Caco-2 (cell line): Measurements from ENCODE around the gene PCSK5. TPM values are rescaled to one million over a fixed set of nuclear protein-coding genes. Genes with fewer than 3 reads are reported as not detected.

Experiments used
- BruUV-seq: library from RNA; stranded (reverse); fragments of 400-500 nt; replicated peaks from 2 replicates; lab custom pipeline; 2021; lab: Mats Ljungman, UMichigan
- CTCF ChIA-PET: fragments of 300-600 bp; sonication (Branson Sonifier 250); formaldehyde crosslinking; loops from one replicate; lab custom pipeline; 2022; ENCODE audit warnings: antibody characterized with exemption; lab: Charles Lee
- POLR2A ChIA-PET: fragments of 300-600 bp; sonication (Branson Sonifier 250); formaldehyde crosslinking; loops from one replicate; lab custom pipeline; 2022; ENCODE audit warnings: antibody characterized with exemption; lab: Charles Lee
- DNase-seq, 2 experiments: peaks; one replicate each; pipeline versions ENCODE4 v3.0.0 to v3.0.0-alpha.2; 2020 to 2022
- H3K27me3 ChIP-seq: replicated peaks from 2 replicates; pipeline ENCODE4 v1.6.0; 2011; ENCODE audit warnings: low read length; ENCODE audit not compliant: control insufficient read depth, insufficient read depth
- H3K36me3 ChIP-seq: 2 replicates; pipeline ENCODE4 v1.5.1; 2011; ENCODE audit warnings: low read length; ENCODE audit not compliant: control insufficient read depth, insufficient read depth
- H3K4me1 ChIP-seq: fragments of 250-450 bp; sonication (Bioruptor Pico); 2 replicates; pipeline ENCODE4 v1.5.1; 2020; ENCODE audit warnings: mild to moderate bottlenecking
- H3K4me3 ChIP-seq: 2 replicates; pipeline ENCODE4 v1.5.1; 2011; ENCODE audit warnings: low read depth, mild to moderate bottlenecking, control low read depth, low read length
- H3K9me3 ChIP-seq: fragments of 250-450 bp; sonication (Bioruptor Pico); 2 replicates; pipeline ENCODE4 v1.5.1; 2020; ENCODE audit warnings: mild to moderate bottlenecking, moderate library complexity
- H3K27ac Mint-ChIP-seq: one replicate; pipeline ENCODE4 v1.8.0; 2022; ENCODE audit warnings: mixed read lengths; ENCODE audit not compliant: unreplicated experiment
- H3K27me3 Mint-ChIP-seq: one replicate; pipeline ENCODE4 v1.8.0; 2022; ENCODE audit warnings: mixed read lengths; ENCODE audit not compliant: insufficient read depth, unreplicated experiment
- H3K36me3 Mint-ChIP-seq: one replicate; pipeline ENCODE4 v1.8.0; 2022; ENCODE audit warnings: mild to moderate bottlenecking, mixed read lengths; ENCODE audit not compliant: insufficient read depth, unreplicated experiment
- H3K4me1 Mint-ChIP-seq: one replicate; pipeline ENCODE4 v1.8.0; 2022; ENCODE audit warnings: low read depth, mixed read lengths; ENCODE audit not compliant: unreplicated experiment
- H3K4me3 Mint-ChIP-seq: one replicate; pipeline ENCODE4 v1.8.0; 2022; ENCODE audit warnings: mild to moderate bottlenecking, moderate library complexity, mixed read lengths; ENCODE audit not compliant: unreplicated experiment
- H3K9me3 Mint-ChIP-seq: one replicate; pipeline ENCODE4 v1.8.0; 2022; ENCODE audit warnings: mixed read lengths; ENCODE audit not compliant: unreplicated experiment
- intact Hi-C: fragments of 100-400 bp; cut with micrococcal nuclease; formaldehyde crosslinking; loops from one replicate; pipeline ENCODE4 v1.10.0; 2022; ENCODE audit not compliant: unreplicated experiment
- total RNA-seq: library from RNA; stranded (reverse); gene quantifications from 2 replicates; pipeline ENCODE4 v1.2.3, GENCODE V29; 2022
- TF ChIP-seq, protein P1 (sequence below), 2 experiments: fragments of 200-600 bp in 1 of 2; IDR thresholded peaks; 1 replicate in 1 of 2; 2 replicates in 1 of 2; pipeline versions ENCODE4 v1.5.1 to v1.8.0; 2011 to 2022; ENCODE audit warnings: antibody characterized with exemption in 1 of 2, control low read depth in 1 of 2, inconsistent platforms in 1 of 2, low read depth in 1 of 2, low read length in 1 of 2, mild to moderate bottlenecking in 1 of 2, moderate library complexity in 1 of 2; ENCODE audit not compliant: insufficient read depth in 1 of 2, severe bottlenecking in 1 of 2, unreplicated experiment in 1 of 2

Gene PCSK5
- total RNA-seq, 1 experiment from 2014 or later = 10.9 TPM

DNA sequence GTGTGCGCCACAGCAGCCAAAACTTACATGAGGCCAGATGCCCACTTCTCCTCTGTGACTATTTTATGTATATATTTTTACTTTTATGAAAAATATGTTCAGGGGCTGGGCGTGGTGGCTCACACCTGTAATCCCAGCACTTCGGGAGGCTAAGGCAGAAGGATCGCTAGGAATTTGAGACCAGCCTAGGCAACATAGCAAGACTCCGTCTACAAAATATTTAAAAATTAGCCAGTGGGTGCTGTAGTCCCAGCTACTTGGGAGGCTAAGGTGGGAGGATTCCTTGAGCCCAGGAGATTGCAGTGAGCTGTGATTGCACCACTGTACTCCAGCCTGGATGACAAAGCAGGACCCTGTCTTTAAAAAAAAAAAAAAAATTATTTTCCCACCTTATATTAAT lies 420.5 kb downstream of the PCSK5 start:
- Histone ChIP-seq H3K9me3 (no peaks in the 10 kb centered on the region), H3K27me3 (no peaks in the 10 kb centered on the region), H3K4me1 (no peaks in the 10 kb centered on the region), H3K36me3 (no peaks in the 10 kb centered on the region), H3K4me3 (no peak overlapping the region)
- peak overlapping the region; percentile 70 for H3K27ac Mint-ChIP-seq
- no peak overlapping the region for H3K4me3 Mint-ChIP-seq
- DNase-seq = no peak
- H3K9me3 Mint-ChIP-seq = no peaks in the 10 kb centered on the region
- CTCF ChIA-PET = no interaction called here
- TF ChIP-seq, protein P1, sequence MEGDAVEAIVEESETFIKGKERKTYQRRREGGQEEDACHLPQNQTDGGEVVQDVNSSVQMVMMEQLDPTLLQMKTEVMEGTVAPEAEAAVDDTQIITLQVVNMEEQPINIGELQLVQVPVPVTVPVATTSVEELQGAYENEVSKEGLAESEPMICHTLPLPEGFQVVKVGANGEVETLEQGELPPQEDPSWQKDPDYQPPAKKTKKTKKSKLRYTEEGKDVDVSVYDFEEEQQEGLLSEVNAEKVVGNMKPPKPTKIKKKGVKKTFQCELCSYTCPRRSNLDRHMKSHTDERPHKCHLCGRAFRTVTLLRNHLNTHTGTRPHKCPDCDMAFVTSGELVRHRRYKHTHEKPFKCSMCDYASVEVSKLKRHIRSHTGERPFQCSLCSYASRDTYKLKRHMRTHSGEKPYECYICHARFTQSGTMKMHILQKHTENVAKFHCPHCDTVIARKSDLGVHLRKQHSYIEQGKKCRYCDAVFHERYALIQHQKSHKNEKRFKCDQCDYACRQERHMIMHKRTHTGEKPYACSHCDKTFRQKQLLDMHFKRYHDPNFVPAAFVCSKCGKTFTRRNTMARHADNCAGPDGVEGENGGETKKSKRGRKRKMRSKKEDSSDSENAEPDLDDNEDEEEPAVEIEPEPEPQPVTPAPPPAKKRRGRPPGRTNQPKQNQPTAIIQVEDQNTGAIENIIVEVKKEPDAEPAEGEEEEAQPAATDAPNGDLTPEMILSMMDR (IDR thresholded peaks at IDR 0.05; ENCODE audit: insufficient read depth in 1 of 2, low read depth in 1 of 2, low read length in 1 of 2, severe bottlenecking in 1 of 2, unreplicated experiment in 1 of 2) = no peak
- H3K4me1 Mint-ChIP-seq = no peaks in the 10 kb centered on the region
- H3K27me3 Mint-ChIP-seq = no peaks in the 10 kb centered on the region
- BruUV-seq = no TSS peak
- intact Hi-C loops = loop anchor here (10.0 kb wide), 1 partner anchor 64 kb away; no protein-coding TSS in a partner anchor
- no peaks in the 10 kb centered on the region for H3K36me3 Mint-ChIP-seq
- POLR2A ChIA-PET = no interaction called here

DNA sequence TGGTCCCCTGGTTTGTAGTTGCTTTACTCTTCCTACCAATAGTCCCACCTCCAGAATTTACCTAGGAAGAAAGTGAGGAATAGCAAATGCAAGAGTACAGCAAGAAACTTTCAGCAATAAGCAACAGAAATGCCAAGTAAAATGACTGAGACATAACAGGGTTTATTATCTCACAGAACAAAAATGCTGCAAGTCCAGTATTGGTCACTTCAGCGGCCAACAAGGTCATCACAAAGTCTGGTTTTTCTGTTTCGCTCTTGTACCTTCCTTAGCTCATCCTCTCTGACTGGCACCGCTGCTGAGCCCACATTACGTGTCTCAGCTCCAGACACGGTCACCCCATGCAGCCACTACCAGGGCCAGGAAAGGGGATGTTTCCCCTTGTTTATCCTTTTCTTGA lies 421.1 kb downstream of the PCSK5 start:
- Mint-ChIP-seq H3K27ac (peak overlapping the region; percentile 70), H3K36me3 (no peaks in the 10 kb centered on the region), H3K4me3 (no peak overlapping the region), H3K9me3 (no peaks in the 10 kb centered on the region), H3K27me3 (no peaks in the 10 kb centered on the region), H3K4me1 (no peaks in the 10 kb centered on the region)
- no peaks in the 10 kb centered on the region for H3K4me1 ChIP-seq
- BruUV-seq = no TSS peak
- DNase-seq = no peak
- ChIA-PET CTCF (no interaction called here), POLR2A (no interaction called here)
- TF ChIP-seq, protein P1 (IDR thresholded peaks at IDR 0.05; ENCODE audit: insufficient read depth in 1 of 2, low read depth in 1 of 2, low read length in 1 of 2, severe bottlenecking in 1 of 2, unreplicated experiment in 1 of 2) = no peak
- intact Hi-C loops = loop anchor here (10.0 kb wide), 1 partner anchor 63 kb away; no protein-coding TSS in a partner anchor
- H3K27me3 ChIP-seq = no peaks in the 10 kb centered on the region
- H3K4me3 ChIP-seq = no peak overlapping the region
- no peaks in the 10 kb centered on the region for H3K36me3 ChIP-seq
- H3K9me3 ChIP-seq = no peaks in the 10 kb centered on the region

DNA sequence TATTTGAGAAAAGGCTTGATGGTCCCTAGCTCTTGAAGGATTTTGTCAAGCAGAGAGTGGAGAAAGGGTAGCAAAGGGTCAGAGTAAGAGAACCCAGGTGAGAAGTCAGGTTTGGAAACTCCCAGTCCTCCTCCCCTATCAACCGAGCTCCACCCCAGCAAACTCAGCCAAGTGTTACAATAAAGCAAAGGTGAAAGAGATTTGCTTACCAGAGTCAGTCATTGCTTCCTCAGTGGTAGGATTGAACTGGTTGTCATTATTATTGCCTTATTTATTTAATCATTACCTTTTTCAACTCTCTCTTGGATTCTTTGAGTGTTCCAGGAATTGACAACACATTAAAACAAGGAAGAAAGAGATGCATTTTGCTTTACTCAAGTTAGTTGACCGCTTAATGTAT lies 423.3 kb downstream of the PCSK5 start:
- H3K36me3 Mint-ChIP-seq = no peaks in the 10 kb centered on the region
- no peak overlapping the region for H3K4me3 Mint-ChIP-seq
- Histone ChIP-seq H3K4me3 (no peak overlapping the region), H3K4me1 (no peaks in the 10 kb centered on the region), H3K9me3 (no peaks in the 10 kb centered on the region), H3K27me3 (no peaks in the 10 kb centered on the region), H3K36me3 (no peaks in the 10 kb centered on the region)
- ChIA-PET POLR2A (no interaction called here), CTCF (no interaction called here)
- intact Hi-C loops = loop anchor here (10.0 kb wide), 1 partner anchor 61 kb away; no protein-coding TSS in a partner anchor
- H3K27me3 Mint-ChIP-seq = no peaks in the 10 kb centered on the region
- H3K4me1 Mint-ChIP-seq = no peaks in the 10 kb centered on the region
- no TSS peak for BruUV-seq
- TF ChIP-seq, protein P1 (IDR thresholded peaks at IDR 0.05; ENCODE audit: insufficient read depth in 1 of 2, low read depth in 1 of 2, low read length in 1 of 2, severe bottlenecking in 1 of 2, unreplicated experiment in 1 of 2) = no peak
- H3K9me3 Mint-ChIP-seq = no peaks in the 10 kb centered on the region
- no peak for DNase-seq
- no peak overlapping the region for H3K27ac Mint-ChIP-seq
